Heart right ventricle (tissue), 16 donors: ENCODE measurements around the gene GORASP1. TPM values are rescaled to one million over a fixed set of nuclear protein-coding genes. Genes with fewer than 3 reads are reported as not detected.
A peak's percentile ranks its signal among the peaks of the same experiment; 100 is the strongest.

ENCODE experiments used
- ATAC-seq, 8 donors: fragments of 200-7000 bp; cut with Tn5 transposase; one replicate each; pipeline ENCODE4 v1.9.1; 2020; ENCODE audit warnings: mild to moderate bottlenecking in 8 of 8, moderate library complexity in 8 of 8, moderate number of reproducible peaks in 1 of 8
- DNase-seq, 2 donors: peaks; one replicate each; pipeline ENCODE4 v3.0.0-alpha.2; 2020
- H3K27ac ChIP-seq, 10 donors: fragments of 200-600 bp; sonication (generic) in 2 of 10; one replicate each; pipeline versions ENCODE4 v1.5.0 to v1.8.0; 2020 to 2022; ENCODE audit warnings: mild to moderate bottlenecking in 3 of 10
- H3K27me3 ChIP-seq, 7 donors: fragments of 200-600 bp; one replicate each; pipeline ENCODE4 v1.8.0; 2021 to 2022; ENCODE audit warnings: mild to moderate bottlenecking in 2 of 7
- H3K36me3 ChIP-seq, 9 donors: fragments of 200-600 bp; sonication (generic) in 1 of 9; one replicate each; pipeline versions ENCODE4 v1.5.0 to v1.8.0; 2020 to 2022; ENCODE audit warnings: mild to moderate bottlenecking in 2 of 9
- H3K4me1 ChIP-seq, 9 donors: fragments of 200-600 bp; sonication (generic) in 1 of 9; one replicate each; pipeline versions ENCODE4 v1.5.0 to v1.8.0; 2020 to 2022; ENCODE audit warnings: mild to moderate bottlenecking in 4 of 9
- H3K4me3 ChIP-seq, 10 donors: fragments of 200-600 bp; sonication (generic) in 2 of 10; one replicate each; pipeline versions ENCODE4 v1.5.0 to v1.8.0; 2020 to 2022; ENCODE audit warnings: mild to moderate bottlenecking in 7 of 10, moderate library complexity in 2 of 10
- H3K9me3 ChIP-seq, 11 donors: fragments of 200-600 bp in 10 of 11; sonication (generic) in 2 of 11; one replicate each; pipeline versions ENCODE4 v1.5.0 to v1.8.0; 2013 to 2022; ENCODE audit warnings: mild to moderate bottlenecking in 2 of 11, control low read depth in 1 of 11, moderate library complexity in 1 of 11
- WGBS, 2 donors: extraction: QIAGEN DNeasy Blood & Tissue Kit; methylation state at CpG; one replicate each; pipeline ENCODE4 v1.1.7; 2013; ENCODE audit warnings: inconsistent platforms in 1 of 2; 5-methylcytosine and 5-hydroxymethylcytosine counted together
- intact Hi-C, 10 donors: fragments of 100-400 bp; cut with DNase I; formaldehyde crosslinking; loops; one replicate each; pipeline versions ENCODE4 v1.11.1 to v1.14.2; 2022
- polyA plus RNA-seq, 2 donors: library from polyadenylated mRNA; stranded (reverse); fragments of 200-250 nt; gene quantifications; one replicate each; pipeline ENCODE4 v1.2.3, GENCODE V29; 2013
- total RNA-seq, 10 donors: library from RNA; stranded (reverse); fragmentation: NEBNext Ultra II Directional in 3 of 10; extraction: Animal tissue kit (Norgen Biotek cat#: 25700) in 3 of 10; gene quantifications; one replicate each; pipeline versions ENCODE4 v1.2.1 to v1.2.4, GENCODE V29; 2021 to 2023
- TF ChIP-seq, protein P1 (sequence below), 9 donors: fragments of 200-600 bp; sonication (generic) in 2 of 9; IDR thresholded peaks; one replicate each; pipeline versions ENCODE4 v1.5.0 to v1.8.0; 2021 to 2022; ENCODE audit warnings: antibody characterized with exemption in 9 of 9, mild to moderate bottlenecking in 5 of 9, moderate library complexity in 1 of 9
- donor health status: Arrhythmogenic right ventricular cardiomyopathy.
- donor health status: ischemic (EF 13 %, LVEDD 7.1; RV severe dilation, severe dysfunction).
- donor health status: healthy with polysubstance abuse.
- donor health status: DM: no; HTN: yes; CAD: no.
- donor health status: DM: no; HTN: no; CAD: no.
- donor health status: ischemic (EF 25% LVEDD 6.9; RV normal size, moderate dysfunction).
- donor health status: ischemic (EF 25% LVEDD 5.7; RV mildly dilated, moderate dysfunction).
- donor health status: healthy.
- donor health status: DM: yes; HTN: yes; CAD: no.
- donor health status: Ischemic cardiomyopathy.
- donor health status: ischemic (EF 35%, LVEDD 5.7; RV mildly dilated, moderate dysfunction).
- donor health status: nonischemic (EF 11% LVEDD 7.7; RV severe dilation, severe dysfunction).
- donor health status: DM: yes; HTN: yes; CAD: no.
- donor health status: PGD.
- donor health status: ischemic (EF 29% LVEDD 5.4; RV normal size, mild dysfunction).
- donor health status: nonischemic (EF 23%, LVEDD 6.1; RV moderate dilation, normal function).

The GORASP1 gene
- total and polyA plus RNA-seq, 12 donors: 28.4 to 54.2 (median 40.6) TPM

DNA sequence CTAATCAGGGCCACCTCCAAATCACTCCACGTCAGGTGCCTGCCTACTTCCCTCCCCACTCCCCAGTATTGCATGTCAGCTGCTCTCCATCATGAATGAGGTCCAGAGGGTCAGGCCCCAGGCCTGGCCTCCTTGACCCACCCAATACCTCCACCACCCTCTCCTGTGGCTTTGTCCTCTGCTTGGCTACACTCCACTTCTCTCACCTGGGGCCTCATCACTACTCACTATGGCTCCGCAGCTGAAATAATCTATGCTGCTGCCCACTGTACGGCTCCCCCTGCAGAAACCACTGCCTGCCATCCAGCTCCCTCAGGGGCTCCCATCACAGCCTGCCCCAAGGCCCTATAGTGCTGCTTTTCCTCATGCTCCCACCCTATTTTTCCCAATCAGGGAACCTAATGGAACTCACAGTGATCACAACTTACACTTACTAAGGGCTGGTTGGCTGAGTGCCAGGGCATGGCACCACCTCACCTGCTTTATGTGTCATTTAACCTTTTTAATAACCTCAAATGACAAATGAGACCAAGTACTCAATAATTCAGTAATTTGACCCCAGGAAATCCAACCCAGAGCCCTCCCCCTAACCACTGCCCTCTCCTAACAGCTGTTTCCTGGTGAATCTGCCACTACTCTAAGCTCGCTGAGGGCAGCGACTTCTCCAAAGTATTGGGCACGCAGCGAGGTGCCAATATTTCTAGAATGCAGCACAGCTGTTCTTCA, 2.3 kb downstream of the GORASP1 start:
- Histone ChIP-seq H3K4me3 (peak overlapping the region in 3 of 10 donors; percentile 93 to 100 (median 98)), H3K27ac (peak overlapping the region in 4 of 10 donors; percentile 9 to 99 (median 54)), H3K36me3 (peaks cover 0 to 14% (median under 1%) of the 10 kb centered on the region in 9 donors), H3K27me3 (no peaks in the 10 kb centered on the region), H3K4me1 (peaks cover 24 to 66% (median 50%) of the 10 kb centered on the region in 9 donors), H3K9me3 (no peaks in the 10 kb centered on the region)
- whole genome bisulfite sequencing, 2 donors: 88 to 90% methylated on average over 7 of the region's 7 CpGs
- ATAC-seq (no peak), DNase-seq (no peak)
- TF ChIP-seq, protein P1, sequence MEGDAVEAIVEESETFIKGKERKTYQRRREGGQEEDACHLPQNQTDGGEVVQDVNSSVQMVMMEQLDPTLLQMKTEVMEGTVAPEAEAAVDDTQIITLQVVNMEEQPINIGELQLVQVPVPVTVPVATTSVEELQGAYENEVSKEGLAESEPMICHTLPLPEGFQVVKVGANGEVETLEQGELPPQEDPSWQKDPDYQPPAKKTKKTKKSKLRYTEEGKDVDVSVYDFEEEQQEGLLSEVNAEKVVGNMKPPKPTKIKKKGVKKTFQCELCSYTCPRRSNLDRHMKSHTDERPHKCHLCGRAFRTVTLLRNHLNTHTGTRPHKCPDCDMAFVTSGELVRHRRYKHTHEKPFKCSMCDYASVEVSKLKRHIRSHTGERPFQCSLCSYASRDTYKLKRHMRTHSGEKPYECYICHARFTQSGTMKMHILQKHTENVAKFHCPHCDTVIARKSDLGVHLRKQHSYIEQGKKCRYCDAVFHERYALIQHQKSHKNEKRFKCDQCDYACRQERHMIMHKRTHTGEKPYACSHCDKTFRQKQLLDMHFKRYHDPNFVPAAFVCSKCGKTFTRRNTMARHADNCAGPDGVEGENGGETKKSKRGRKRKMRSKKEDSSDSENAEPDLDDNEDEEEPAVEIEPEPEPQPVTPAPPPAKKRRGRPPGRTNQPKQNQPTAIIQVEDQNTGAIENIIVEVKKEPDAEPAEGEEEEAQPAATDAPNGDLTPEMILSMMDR (IDR thresholded peaks at IDR 0.05): no peak
- intact Hi-C loops: loop anchor here in 6 of 10 donors (1.0 to 10.0 kb wide), 7 partner anchors 53 to 280 kb away; partner anchors contain the start of genes SCN11A (in 1 of the 6), SLC25A38 (in 1 of the 6) and WDR48 (in 1 of the 6)

DNA sequence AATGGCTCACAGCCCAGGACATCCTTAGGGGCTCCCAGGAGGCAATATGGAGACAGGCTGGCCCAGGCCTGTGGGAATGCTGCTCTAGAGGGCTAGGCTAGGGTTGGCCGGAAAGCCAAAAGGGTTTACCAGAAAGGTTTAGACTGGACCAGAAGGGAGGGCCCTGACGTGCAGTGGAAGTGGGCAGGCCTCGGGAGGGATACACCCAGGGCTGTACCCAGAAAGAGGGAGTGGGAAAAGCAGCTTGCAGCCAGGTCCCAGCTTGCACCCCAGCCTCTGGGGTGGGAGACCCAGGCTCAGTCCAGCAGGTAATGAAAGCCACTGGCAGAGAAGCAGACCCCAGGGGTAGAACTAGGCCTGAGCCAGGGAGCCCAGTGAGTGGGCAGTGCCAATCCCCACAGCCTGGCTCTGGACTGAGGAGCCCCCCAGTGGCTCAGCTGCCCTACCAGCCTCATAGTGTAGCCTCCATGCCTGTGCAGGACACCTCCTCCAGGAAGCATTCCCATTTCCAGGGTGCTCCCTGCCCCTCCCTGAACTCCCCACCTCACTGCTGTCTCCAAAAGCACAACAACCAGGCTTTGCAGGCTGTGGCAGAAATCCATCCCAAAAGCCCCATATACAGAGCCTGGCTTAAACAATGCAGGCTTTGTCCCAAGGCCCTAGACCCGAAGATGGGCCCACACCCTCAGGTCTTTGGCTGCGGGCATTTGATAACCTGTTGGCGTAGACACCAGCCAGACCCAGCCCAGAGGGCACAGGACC, 3.5 kb downstream of the GORASP1 start:
- no peak for DNase-seq
- 77 to 89% methylated on average over 6 of the region's 6 CpGs for WGBS, 2 donors
- peak overlapping the region in 6 of 10 donors; percentile 8 to 48 (median 20) for H3K27ac ChIP-seq
- no peaks in the 10 kb centered on the region for H3K27me3 ChIP-seq
- TF ChIP-seq, protein P1 (IDR thresholded peaks at IDR 0.05): no peak
- ATAC-seq: no peak
- H3K4me1 ChIP-seq: peaks cover 24 to 66% (median 50%) of the 10 kb centered on the region in 9 donors
- no peaks in the 10 kb centered on the region for H3K9me3 ChIP-seq
- peaks cover 0 to 26% (median 12%) of the 10 kb centered on the region in 9 donors for H3K36me3 ChIP-seq
- intact Hi-C loops: loop anchor here in 4 of 10 donors (5.0 to 10.0 kb wide), 4 partner anchors 52 to 281 kb away; partner anchors contain the start of genes SCN11A (in 1 of the 4), SLC25A38 (in 1 of the 4) and WDR48 (in 1 of the 4)
- H3K4me3 ChIP-seq: no peak overlapping the region

DNA sequence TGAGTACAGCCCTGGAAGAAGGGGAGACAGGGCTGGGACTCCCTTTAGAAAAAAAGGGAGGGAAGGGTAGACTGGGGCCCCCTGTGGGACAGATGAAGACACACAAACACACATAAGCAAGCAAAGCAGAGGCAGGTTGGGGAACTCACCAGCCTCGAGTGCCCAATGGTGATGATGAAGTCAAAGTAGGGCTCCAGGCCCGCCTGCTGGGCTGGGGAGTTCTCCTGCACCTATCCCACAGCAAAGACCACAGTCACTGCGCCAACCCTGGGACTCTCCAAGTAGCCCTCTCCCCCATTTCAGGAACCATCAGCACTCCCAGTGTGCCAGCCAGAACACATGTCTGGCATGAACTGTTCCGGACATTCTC, 4.1 kb downstream of the GORASP1 start:
- WGBS, 2 donors: 73 to 88% methylated on average over 3 to 4 of the region's 4 CpGs
- peak overlapping the region in 2 of 10 donors; percentile 30 to 48 for H3K27ac ChIP-seq
- peaks cover 0 to 33% (median 19%) of the 10 kb centered on the region in 9 donors for H3K36me3 ChIP-seq
- H3K27me3 ChIP-seq: no peaks in the 10 kb centered on the region
- intact Hi-C loops: loop anchor here in 4 of 10 donors (5.0 to 10.0 kb wide), 4 partner anchors 51 to 281 kb away; partner anchors contain the start of genes SCN11A (in 1 of the 4), SLC25A38 (in 1 of the 4) and WDR48 (in 1 of the 4)
- DNase-seq: no peak
- H3K9me3 ChIP-seq: no peaks in the 10 kb centered on the region
- ATAC-seq: no peak
- TF ChIP-seq, protein P1 (IDR thresholded peaks at IDR 0.05): no peak
- peaks cover 24 to 59% (median 44%) of the 10 kb centered on the region in 9 donors for H3K4me1 ChIP-seq
- H3K4me3 ChIP-seq: no peak overlapping the region
